HEK293 (cell line): ENCODE measurements around the gene ACRBP.

Experiments used
- CTCF ChIA-PET: fragments of 350-600 bp; formaldehyde crosslinking; extraction: SDS; loops from one replicate; lab custom pipeline; 2021; ENCODE audit warnings: antibody characterized with exemption; lab: Yijun Ruan, JAX
- POLR2A ChIA-PET: fragments of 300-600 bp; formaldehyde crosslinking; extraction: SDS; loops from one replicate; lab custom pipeline; 2020; ENCODE audit warnings: antibody characterized with exemption, inconsistent platforms; lab: Yijun Ruan, JAX
- H3K27ac ChIP-seq: fragments of 200-500 bp; sonication (Bioruptor generic); 2 replicates; pipeline ENCODE4 v1.5.1; 2014; ENCODE audit warnings: low read depth, low read length, control low read depth, inconsistent platforms; ENCODE audit errors: extremely low read depth
- H3K36me3 ChIP-seq, 2 experiments: fragments of 200-500 bp in 1 of 2; sonication (Bioruptor generic) in 1 of 2; 1 replicate in 1 of 2; 2 replicates in 1 of 2; pipeline ENCODE4 v1.5.1; 2014 to 2017; ENCODE audit warnings: inconsistent platforms in 2 of 2, low read length in 2 of 2; ENCODE audit not compliant: control insufficient read depth in 2 of 2, insufficient read depth in 1 of 2
- H3K4me1 ChIP-seq: fragments of 200-500 bp; sonication (Bioruptor generic); 2 replicates; pipeline ENCODE4 v1.5.1; 2014; ENCODE audit warnings: mild to moderate bottlenecking, low read length, inconsistent platforms; ENCODE audit not compliant: control insufficient read depth, insufficient read depth
- H3K4me3 ChIP-seq: 2 replicates; pipeline ENCODE4 v1.5.1; 2011; ENCODE audit warnings: low read depth, mild to moderate bottlenecking, control low read depth, low read length, moderate library complexity
- H3K9me3 ChIP-seq: fragments of 200-500 bp; sonication (Bioruptor generic); 2 replicates; pipeline ENCODE4 v1.5.1; 2014; ENCODE audit warnings: low read depth, low read length, inconsistent platforms; ENCODE audit not compliant: control insufficient read depth, insufficient read depth
- BCL6B ChIP-seq: fragments of 450-650 bp; formaldehyde crosslinking; IDR thresholded peaks from 2 replicates; pipeline ENCODE4 v1.5.1; 2017; ENCODE audit warnings: missing biosample characterization, missing genetic modification characterization
- GFI1B ChIP-seq: fragments of 450-650 bp; formaldehyde crosslinking; IDR thresholded peaks from 2 replicates; pipeline ENCODE4 v1.5.1; 2016; ENCODE audit warnings: missing biosample characterization, missing genetic modification characterization
- GLIS2 ChIP-seq: fragments of 450-650 bp; formaldehyde crosslinking; IDR thresholded peaks from 2 replicates; pipeline ENCODE4 v1.5.1; 2016; ENCODE audit warnings: missing biosample characterization, missing genetic modification characterization
- KLF16 ChIP-seq: fragments of 450-650 bp; formaldehyde crosslinking; IDR thresholded peaks from 2 replicates; pipeline ENCODE4 v1.5.1; 2017; ENCODE audit warnings: missing biosample characterization, missing genetic modification characterization
- PRDM4 ChIP-seq: fragments of 450-650 bp; formaldehyde crosslinking; IDR thresholded peaks from 2 replicates; pipeline ENCODE4 v1.5.1; 2017; ENCODE audit warnings: missing biosample characterization, missing genetic modification characterization
- RBAK ChIP-seq: fragments of 450-650 bp; formaldehyde crosslinking; IDR thresholded peaks from 2 replicates; pipeline ENCODE4 v1.5.1; 2016; ENCODE audit warnings: missing biosample characterization, missing genetic modification characterization
- SETDB1 ChIP-seq: IDR thresholded peaks from one replicate; pipeline ENCODE4 v1.6.1; 2017; ENCODE audit warnings: mild to moderate bottlenecking, low read length, moderate library complexity, mixed read lengths; ENCODE audit not compliant: insufficient read length
- SP7 ChIP-seq: fragments of 450-650 bp; formaldehyde crosslinking; IDR thresholded peaks from 2 replicates; pipeline ENCODE4 v1.5.1; 2016; ENCODE audit warnings: missing biosample characterization, missing genetic modification characterization
- ZBTB11 ChIP-seq: fragments of 450-650 bp; formaldehyde crosslinking; conservative IDR thresholded peaks from 2 replicates; pipeline ENCODE4 v1.5.1; 2016; ENCODE audit warnings: low read depth, missing biosample characterization, missing genetic modification characterization
- ZFHX2 ChIP-seq: fragments of 450-650 bp; formaldehyde crosslinking; conservative IDR thresholded peaks from 2 replicates; pipeline ENCODE4 v1.5.1; 2016; ENCODE audit warnings: missing biosample characterization, missing genetic modification characterization
- ZNF16 ChIP-seq: fragments of 450-650 bp; formaldehyde crosslinking; IDR thresholded peaks from 2 replicates; pipeline ENCODE4 v1.5.1; 2016; ENCODE audit warnings: low read depth, missing biosample characterization, missing genetic modification characterization
- ZNF211 ChIP-seq: fragments of 450-650 bp; formaldehyde crosslinking; IDR thresholded peaks from 2 replicates; pipeline ENCODE4 v1.5.1; 2016; ENCODE audit warnings: low read depth, missing biosample characterization, missing genetic modification characterization
- ZNF274 ChIP-seq, 2 experiments: fragments of 200-500 bp in 1 of 2; fragments of 450-650 bp in 1 of 2; sonication (Bioruptor generic) in 1 of 2; formaldehyde crosslinking in 1 of 2; IDR thresholded peaks; 2 replicates each; pipeline versions ENCODE4 v1.5.1 to v1.6.1; 2014 to 2016; ENCODE audit warnings: borderline replicate concordance in 1 of 2, inconsistent platforms in 1 of 2, low read length in 1 of 2, missing biosample characterization in 1 of 2, missing genetic modification characterization in 1 of 2
- ZNF549 ChIP-seq: fragments of 450-650 bp; IDR thresholded peaks from 2 replicates; pipeline ENCODE4 v1.5.1; 2018; ENCODE audit warnings: missing biosample characterization, missing genetic modification characterization, mild to moderate bottlenecking, inconsistent platforms, moderate library complexity
- ZNF660 ChIP-seq: fragments of 450-650 bp; IDR thresholded peaks from 2 replicates; pipeline ENCODE4 v1.5.1; 2018; ENCODE audit warnings: missing biosample characterization, mild to moderate bottlenecking, missing genetic modification characterization
- ZNF837 ChIP-seq: fragments of 450-650 bp; formaldehyde crosslinking; IDR thresholded peaks from 2 replicates; pipeline ENCODE4 v1.5.1; 2016; ENCODE audit warnings: missing biosample characterization, missing genetic modification characterization
- ZSCAN30 ChIP-seq: fragments of 450-650 bp; IDR thresholded peaks from 2 replicates; pipeline ENCODE4 v1.5.1; 2018; ENCODE audit warnings: missing biosample characterization, mild to moderate bottlenecking, missing genetic modification characterization, moderate library complexity
- TF ChIP-seq, protein P1 (sequence below): IDR thresholded peaks from 2 replicates; pipeline ENCODE4 v1.6.1; 2011; ENCODE audit warnings: mild to moderate bottlenecking, low read depth, low read length, borderline replicate concordance
- TF ChIP-seq, protein P2 (sequence below): fragments of 450-650 bp; formaldehyde crosslinking; IDR thresholded peaks from 2 replicates; pipeline ENCODE4 v1.5.1; 2016; ENCODE audit warnings: missing biosample characterization, missing genetic modification characterization
- TF ChIP-seq, protein P3 (sequence below): fragments of 450-650 bp; formaldehyde crosslinking; IDR thresholded peaks from 2 replicates; pipeline ENCODE4 v1.5.1; 2017; ENCODE audit warnings: missing biosample characterization, missing genetic modification characterization

ACRBP gene

GRCh38 chr12:6653342-6653741 lies 6.1 kb upstream of the ACRBP start:
- ChIA-PET POLR2A (no interaction called here), CTCF (interaction anchor here (0.6 to 1.6 kb wide), 2 partner anchors 31 to 127 kb away, joined by 3 to 4 read pairs; no protein-coding TSS in a partner anchor)
- Histone ChIP-seq H3K36me3 (peaks cover 19 to 60% of the 10 kb centered on the region in 2 experiments; a peak in 2 of 3 replicates), H3K4me3 (no peak overlapping the region), H3K27ac (no peak overlapping the region), H3K4me1 (no peaks in the 10 kb centered on the region), H3K9me3 (no peaks in the 10 kb centered on the region)
- TF ChIP-seq GFI1B, result no peak
- no peak for TF ChIP-seq ZBTB11 (tag by site-specific recombination)

DNA sequence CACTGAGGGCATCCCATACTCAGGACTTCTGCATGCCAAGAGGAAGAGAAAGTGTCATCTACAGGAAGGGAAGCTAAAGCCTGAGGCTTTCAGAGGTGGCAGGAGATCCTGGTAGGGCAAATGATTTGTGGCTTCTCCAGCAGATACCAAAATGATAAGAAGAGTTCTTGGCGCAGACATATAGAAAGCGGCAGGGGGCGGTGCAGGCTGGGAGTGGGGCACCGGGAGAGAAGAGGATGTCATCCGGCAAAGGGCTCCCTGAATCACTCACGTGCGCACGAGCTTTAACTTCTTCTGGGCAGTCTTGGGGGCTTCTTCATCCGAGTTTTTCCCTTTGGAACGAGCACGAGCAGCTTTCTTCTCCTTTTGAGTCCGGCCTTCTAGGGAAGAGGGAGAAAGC lies 5.2 kb upstream of the ACRBP start:
- no peak overlapping the region for H3K27ac ChIP-seq
- ChIA-PET CTCF (no interaction called here), POLR2A (interaction anchor here (0.6 kb wide), 2 partner anchors 37 to 92 kb away, joined by 3 to 5 read pairs; no protein-coding TSS in a partner anchor)
- TF ChIP-seq, protein P1, sequence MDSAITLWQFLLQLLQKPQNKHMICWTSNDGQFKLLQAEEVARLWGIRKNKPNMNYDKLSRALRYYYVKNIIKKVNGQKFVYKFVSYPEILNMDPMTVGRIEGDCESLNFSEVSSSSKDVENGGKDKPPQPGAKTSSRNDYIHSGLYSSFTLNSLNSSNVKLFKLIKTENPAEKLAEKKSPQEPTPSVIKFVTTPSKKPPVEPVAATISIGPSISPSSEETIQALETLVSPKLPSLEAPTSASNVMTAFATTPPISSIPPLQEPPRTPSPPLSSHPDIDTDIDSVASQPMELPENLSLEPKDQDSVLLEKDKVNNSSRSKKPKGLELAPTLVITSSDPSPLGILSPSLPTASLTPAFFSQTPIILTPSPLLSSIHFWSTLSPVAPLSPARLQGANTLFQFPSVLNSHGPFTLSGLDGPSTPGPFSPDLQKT, result no peak
- no peak for TF ChIP-seq ZSCAN30 (tag by site-specific recombination)
- no peak for TF ChIP-seq ZNF837 (tag by site-specific recombination)
- no peak for TF ChIP-seq SP7
- no peak for TF ChIP-seq SETDB1
- TF ChIP-seq, protein P2, sequence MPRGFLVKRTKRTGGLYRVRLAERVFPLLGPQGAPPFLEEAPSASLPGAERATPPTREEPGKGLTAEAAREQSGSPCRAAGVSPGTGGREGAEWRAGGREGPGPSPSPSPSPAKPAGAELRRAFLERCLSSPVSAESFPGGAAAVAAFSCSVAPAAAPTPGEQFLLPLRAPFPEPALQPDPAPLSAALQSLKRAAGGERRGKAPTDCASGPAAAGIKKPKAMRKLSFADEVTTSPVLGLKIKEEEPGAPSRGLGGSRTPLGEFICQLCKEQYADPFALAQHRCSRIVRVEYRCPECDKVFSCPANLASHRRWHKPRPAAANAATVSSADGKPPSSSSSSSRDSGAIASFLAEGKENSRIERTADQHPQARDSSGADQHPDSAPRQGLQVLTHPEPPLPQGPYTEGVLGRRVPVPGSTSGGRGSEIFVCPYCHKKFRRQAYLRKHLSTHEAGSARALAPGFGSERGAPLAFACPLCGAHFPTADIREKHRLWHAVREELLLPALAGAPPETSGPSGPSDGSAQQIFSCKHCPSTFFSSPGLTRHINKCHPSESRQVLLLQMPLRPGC, result no peak
- TF ChIP-seq ZNF549 (tag by site-specific recombination), result no peak
- TF ChIP-seq, protein P3, sequence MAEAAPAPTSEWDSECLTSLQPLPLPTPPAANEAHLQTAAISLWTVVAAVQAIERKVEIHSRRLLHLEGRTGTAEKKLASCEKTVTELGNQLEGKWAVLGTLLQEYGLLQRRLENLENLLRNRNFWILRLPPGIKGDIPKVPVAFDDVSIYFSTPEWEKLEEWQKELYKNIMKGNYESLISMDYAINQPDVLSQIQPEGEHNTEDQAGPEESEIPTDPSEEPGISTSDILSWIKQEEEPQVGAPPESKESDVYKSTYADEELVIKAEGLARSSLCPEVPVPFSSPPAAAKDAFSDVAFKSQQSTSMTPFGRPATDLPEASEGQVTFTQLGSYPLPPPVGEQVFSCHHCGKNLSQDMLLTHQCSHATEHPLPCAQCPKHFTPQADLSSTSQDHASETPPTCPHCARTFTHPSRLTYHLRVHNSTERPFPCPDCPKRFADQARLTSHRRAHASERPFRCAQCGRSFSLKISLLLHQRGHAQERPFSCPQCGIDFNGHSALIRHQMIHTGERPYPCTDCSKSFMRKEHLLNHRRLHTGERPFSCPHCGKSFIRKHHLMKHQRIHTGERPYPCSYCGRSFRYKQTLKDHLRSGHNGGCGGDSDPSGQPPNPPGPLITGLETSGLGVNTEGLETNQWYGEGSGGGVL (tag by site-specific recombination), result no peak
- no peak for TF ChIP-seq GLIS2 (tag by site-specific recombination)
- no peak for TF ChIP-seq ZNF211 (tag by site-specific recombination)
- no peak for TF ChIP-seq ZFHX2 (tag by site-specific recombination)
- no peak overlapping the region for H3K4me3 ChIP-seq
- H3K9me3 ChIP-seq, result no peaks in the 10 kb centered on the region
- peaks cover 19 to 62% of the 10 kb centered on the region in 2 experiments; a peak in 2 of 3 replicates for H3K36me3 ChIP-seq
- no peaks in the 10 kb centered on the region for H3K4me1 ChIP-seq

GRCh38 chr12:6650832-6651231 lies 3.6 kb upstream of the ACRBP start:
- Histone ChIP-seq H3K36me3 (peaks cover 12 to 58% of the 10 kb centered on the region in 2 experiments; a peak in 2 of 3 replicates), H3K4me1 (no peaks in the 10 kb centered on the region), H3K9me3 (no peaks in the 10 kb centered on the region), H3K27ac (no peak overlapping the region), H3K4me3 (no peak overlapping the region)
- ChIA-PET CTCF (no interaction called here), POLR2A (no interaction called here)
- TF ChIP-seq BCL6B (tag by site-specific recombination) (no peak), ZNF660 (tag by site-specific recombination) (no peak), KLF16 (tag by site-specific recombination) (no peak), ZNF274 (IDR thresholded peaks at IDR 0.05; ENCODE audit: low read length) (no peak), ZNF274 (tag by site-specific recombination; IDR thresholded peaks at IDR 0.05; ENCODE audit: borderline replicate concordance) (no peak), PRDM4 (no peak), RBAK (tag by site-specific recombination) (no peak), ZNF16 (tag by site-specific recombination) (no peak)
